Measurements from ENCODE around the gene SNRPA.
"Not testable (repeated sequence)": the region's sequence is repeated elsewhere in the genome, so short reads cannot be mapped to it uniquely, and the experiment has no call there.

The SNRPA gene

GRCh38 chr19:40802300-40803169, 51.5 kb downstream of the SNRPA start:
- no peak for DNase-seq

GRCh38 chr19:40803170-40803856, 52.3 kb downstream of the SNRPA start:
- no peak for DNase-seq

GRCh38 chr19:40803857-40804782, 53.1 kb downstream of the SNRPA start:
- no peak for DNase-seq

GRCh38 chr19:40804783-40805242, 53.8 kb downstream of the SNRPA start:
- DNase-seq: no peak

GRCh38 chr19:40805258-40805868, 54.4 kb downstream of the SNRPA start:
- DNase-seq: no peak

GRCh38 chr19:40806423-40807146, 55.6 kb downstream of the SNRPA start:
- DNase-seq: no peak

GRCh38 chr19:40807147-40808020, 56.4 kb downstream of the SNRPA start:
- peak; percentile 35 for DNase-seq

GRCh38 chr19:40808021-40808325, 57.0 kb downstream of the SNRPA start:
- DNase-seq: no peak

- no peak for DNase-seq
Measured at GRCh38 chr19:40808497-40808896, 57.5 kb downstream of the SNRPA start.

GRCh38 chr19:40809358-40810086, 58.5 kb downstream of the SNRPA start:
- no peak for DNase-seq

GRCh38 chr19:40810160-40810559, 59.2 kb downstream of the SNRPA start:
- DNase-seq: no peak

- peak; percentile 66 for DNase-seq
Measured at GRCh38 chr19:40810649-40811408, 59.8 kb downstream of the SNRPA start.

GRCh38 chr19:40811478-40812341, 60.7 kb downstream of the SNRPA start:
- DNase-seq: no peak

- DNase-seq: not testable (repeated sequence)
Measured at GRCh38 chr19:40812571-40812970, 61.6 kb downstream of the SNRPA start.

GRCh38 chr19:40813182-40813581, 62.2 kb downstream of the SNRPA start:
- DNase-seq: no peak
